ENCODE results near the gene CHCHD3. TPM values are rescaled to one million over a fixed set of nuclear protein-coding genes. Genes with fewer than 3 reads are reported as not detected.

CHCHD3 gene
- total and polyA plus RNA-seq, 7 donors, result 61.7 to 93.4 (median 63.7) TPM

GRCh38 chr7:132872034-132872433 lies 209.9 kb downstream of the CHCHD3 start:
- H3K27ac ChIP-seq, result no peak overlapping the region
- no peaks in the 10 kb centered on the region for H3K4me1 ChIP-seq
- intact Hi-C loops (cut with DNase I), result no loop called here
- H3K9me3 ChIP-seq, result no peaks in the 10 kb centered on the region
- H3K4me3 ChIP-seq, result no peak overlapping the region
- TF ChIP-seq, protein P1, sequence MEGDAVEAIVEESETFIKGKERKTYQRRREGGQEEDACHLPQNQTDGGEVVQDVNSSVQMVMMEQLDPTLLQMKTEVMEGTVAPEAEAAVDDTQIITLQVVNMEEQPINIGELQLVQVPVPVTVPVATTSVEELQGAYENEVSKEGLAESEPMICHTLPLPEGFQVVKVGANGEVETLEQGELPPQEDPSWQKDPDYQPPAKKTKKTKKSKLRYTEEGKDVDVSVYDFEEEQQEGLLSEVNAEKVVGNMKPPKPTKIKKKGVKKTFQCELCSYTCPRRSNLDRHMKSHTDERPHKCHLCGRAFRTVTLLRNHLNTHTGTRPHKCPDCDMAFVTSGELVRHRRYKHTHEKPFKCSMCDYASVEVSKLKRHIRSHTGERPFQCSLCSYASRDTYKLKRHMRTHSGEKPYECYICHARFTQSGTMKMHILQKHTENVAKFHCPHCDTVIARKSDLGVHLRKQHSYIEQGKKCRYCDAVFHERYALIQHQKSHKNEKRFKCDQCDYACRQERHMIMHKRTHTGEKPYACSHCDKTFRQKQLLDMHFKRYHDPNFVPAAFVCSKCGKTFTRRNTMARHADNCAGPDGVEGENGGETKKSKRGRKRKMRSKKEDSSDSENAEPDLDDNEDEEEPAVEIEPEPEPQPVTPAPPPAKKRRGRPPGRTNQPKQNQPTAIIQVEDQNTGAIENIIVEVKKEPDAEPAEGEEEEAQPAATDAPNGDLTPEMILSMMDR (IDR thresholded peaks at IDR 0.05), result no peak
- TF ChIP-seq EP300 (IDR thresholded peaks at IDR 0.05) (no peak), POLR2AphosphoS5 (IDR thresholded peaks at IDR 0.05) (no peak), POLR2A (IDR thresholded peaks at IDR 0.05) (no peak)
- no peaks in the 10 kb centered on the region for H3K27me3 ChIP-seq
- no peaks in the 10 kb centered on the region for H3K36me3 ChIP-seq
- no peak for DNase-seq
- 79 to 82% methylated on average over 5 of the region's 5 CpGs for WGBS, 2 donors

DNA sequence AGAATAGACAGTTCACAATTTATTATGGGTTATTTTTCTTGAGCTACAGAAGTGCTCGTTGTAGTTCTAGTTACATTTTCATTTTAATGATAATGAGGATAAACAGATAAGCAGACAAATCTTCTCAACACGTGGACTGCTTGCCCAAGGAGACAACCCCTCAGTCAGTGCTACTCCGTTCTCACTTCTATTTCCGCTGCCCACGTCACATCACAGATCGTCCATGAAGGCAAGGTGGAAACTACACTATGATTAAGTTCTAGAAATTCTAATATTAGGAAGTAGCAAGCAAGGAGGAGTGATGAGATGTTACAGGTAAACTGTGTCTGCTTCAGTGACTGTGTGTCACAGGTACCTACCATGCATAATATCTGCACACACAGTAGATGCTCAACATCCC lies 210.5 kb downstream of the CHCHD3 start:
- H3K4me1 ChIP-seq, result no peaks in the 10 kb centered on the region
- intact Hi-C loops (cut with DNase I), result no loop called here
- no peak for DNase-seq
- H3K4me3 ChIP-seq, result no peak overlapping the region
- 84 to 87% methylated on average over 6 of the region's 6 CpGs for WGBS, 2 donors
- H3K27ac ChIP-seq, result no peak overlapping the region
- H3K9me3 ChIP-seq, result no peaks in the 10 kb centered on the region
- no peaks in the 10 kb centered on the region for H3K36me3 ChIP-seq
- TF ChIP-seq POLR2AphosphoS5 (IDR thresholded peaks at IDR 0.05), result no peak
- TF ChIP-seq POLR2A (IDR thresholded peaks at IDR 0.05), result no peak
- H3K27me3 ChIP-seq, result no peaks in the 10 kb centered on the region

- intact Hi-C loops (cut with DNase I), result no loop called here
- no peaks in the 10 kb centered on the region for H3K27me3 ChIP-seq
- WGBS, 2 donors, result 93 to 95% methylated on average over 5 of the region's 5 CpGs
- no peak for DNase-seq
- TF ChIP-seq EP300 (IDR thresholded peaks at IDR 0.05), result no peak
- no peak for TF ChIP-seq POLR2A (IDR thresholded peaks at IDR 0.05)
- no peak for TF ChIP-seq POLR2AphosphoS5 (IDR thresholded peaks at IDR 0.05)
- TF ChIP-seq, protein P1 (IDR thresholded peaks at IDR 0.05), result no peak
- no peak overlapping the region for H3K27ac ChIP-seq
- H3K4me3 ChIP-seq, result no peak overlapping the region
- H3K4me1 ChIP-seq, result no peaks in the 10 kb centered on the region
- H3K9me3 ChIP-seq, result no peaks in the 10 kb centered on the region
- no peaks in the 10 kb centered on the region for H3K36me3 ChIP-seq
Observed at GRCh38 chr7:132869166-132869861, 212.6 kb downstream of the CHCHD3 start.

- Histone ChIP-seq H3K9me3 (peaks cover 0 to 3% (median 0%) of the 10 kb centered on the region in 4 donors), H3K27me3 (no peaks in the 10 kb centered on the region), H3K4me3 (no peak overlapping the region), H3K4me1 (no peaks in the 10 kb centered on the region), H3K27ac (no peak overlapping the region), H3K36me3 (no peaks in the 10 kb centered on the region)
- 98 to 100% methylated on average over 1 of the region's 1 CpG for WGBS, 2 donors
- TF ChIP-seq, protein P1 (IDR thresholded peaks at IDR 0.05), result no peak
- TF ChIP-seq POLR2A (IDR thresholded peaks at IDR 0.05) (no peak), EP300 (IDR thresholded peaks at IDR 0.05) (no peak), POLR2AphosphoS5 (IDR thresholded peaks at IDR 0.05) (no peak)
- no peak for DNase-seq
- intact Hi-C loops (cut with DNase I), result no loop called here
Observed at GRCh38 chr7:132866551-132866950, 215.3 kb downstream of the CHCHD3 start.

DNA sequence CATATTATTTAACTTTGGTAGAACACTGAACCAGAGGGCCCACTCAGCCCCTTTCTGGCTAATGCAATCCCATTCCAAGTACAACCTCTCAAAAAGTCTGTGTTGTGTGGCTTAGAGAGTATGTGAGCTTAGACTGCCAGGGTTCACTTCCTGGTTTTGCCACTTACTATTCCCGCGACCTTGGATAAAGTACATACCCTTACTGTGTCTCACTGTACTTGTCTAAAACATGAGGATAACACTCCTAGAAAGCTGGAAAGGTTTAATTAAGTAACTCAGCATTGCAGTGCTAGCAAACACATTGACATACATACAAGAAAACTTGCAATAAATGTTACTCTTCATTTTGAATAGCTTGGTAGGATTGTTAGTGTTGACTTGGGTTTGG lies 215.8 kb downstream of the CHCHD3 start:
- no peaks in the 10 kb centered on the region for H3K36me3 ChIP-seq
- no peak overlapping the region for H3K27ac ChIP-seq
- no peaks in the 10 kb centered on the region for H3K27me3 ChIP-seq
- no peak overlapping the region for H3K4me3 ChIP-seq
- H3K4me1 ChIP-seq, result no peaks in the 10 kb centered on the region
- peaks cover 0 to 3% (median 0%) of the 10 kb centered on the region in 4 donors for H3K9me3 ChIP-seq
- TF ChIP-seq POLR2A (IDR thresholded peaks at IDR 0.05) (no peak), EP300 (IDR thresholded peaks at IDR 0.05) (no peak), POLR2AphosphoS5 (IDR thresholded peaks at IDR 0.05) (no peak)
- TF ChIP-seq, protein P1 (IDR thresholded peaks at IDR 0.05), result no peak
- no peak for DNase-seq
- intact Hi-C loops (cut with DNase I), result no loop called here
- WGBS, 2 donors, result 92 to 95% methylated on average over 2 of the region's 2 CpGs
